Upper lobe of left lung (tissue), 6 donors: Measurements from ENCODE around the gene KRT32. TPM values are rescaled to one million over a fixed set of nuclear protein-coding genes. Genes with fewer than 3 reads are reported as not detected.

Source experiments
- ATAC-seq, 2 donors: fragments of 200-7000 bp; cut with Tn5 transposase; one replicate each; pipeline ENCODE4 v1.9.1; 2022; ENCODE audit warnings: mild to moderate bottlenecking in 2 of 2, moderate library complexity in 2 of 2; ENCODE audit not compliant: low FRiP score in 2 of 2
- DNase-seq, 2 donors: peaks; one replicate each; pipeline ENCODE4 v3.0.0-alpha.2; 2019 to 2020
- H3K27ac ChIP-seq, 4 donors: fragments of 200-600 bp; sonication (generic); one replicate each; pipeline ENCODE4 v1.5.1; 2016 to 2019
- H3K27me3 ChIP-seq, 4 donors: fragments of 200-600 bp; sonication (generic); one replicate each; pipeline ENCODE4 v1.5.1; 2017 to 2019
- H3K36me3 ChIP-seq, 4 donors: fragments of 200-600 bp; sonication (generic); one replicate each; pipeline ENCODE4 v1.5.1; 2016 to 2019
- H3K4me1 ChIP-seq, 4 donors: fragments of 200-600 bp; sonication (generic); one replicate each; pipeline ENCODE4 v1.5.1; 2018 to 2019
- H3K4me3 ChIP-seq, 4 donors: fragments of 200-600 bp; sonication (generic); one replicate each; pipeline ENCODE4 v1.5.1; 2017 to 2019; ENCODE audit warnings: mild to moderate bottlenecking in 2 of 4, moderate library complexity in 1 of 4
- H3K9me3 ChIP-seq, 4 donors: fragments of 200-600 bp; sonication (generic); one replicate each; pipeline ENCODE4 v1.5.1; 2018 to 2019
- EP300 ChIP-seq, 4 donors: sonication (generic); formaldehyde crosslinking; IDR thresholded peaks; one replicate each; pipeline ENCODE4 v1.5.1; 2017; ENCODE audit warnings: antibody characterized with exemption in 4 of 4, control low read depth in 2 of 4
- POLR2A ChIP-seq, 4 donors: fragments of 450-650 bp; IDR thresholded peaks; one replicate each; pipeline ENCODE4 v1.5.1; 2016 to 2017; ENCODE audit warnings: antibody characterized with exemption in 4 of 4, mild to moderate bottlenecking in 2 of 4
- POLR2AphosphoS5 ChIP-seq, 2 donors: sonication (generic); formaldehyde crosslinking; IDR thresholded peaks; one replicate each; pipeline ENCODE4 v1.5.1; 2017; ENCODE audit warnings: antibody characterized with exemption in 2 of 2
- WGBS, 2 donors: methylation state at CpG; one replicate each; pipeline ENCODE4 v1.1.5; 2017 to 2018; 5-methylcytosine and 5-hydroxymethylcytosine counted together
- total RNA-seq, 6 donors: library from RNA; depleted of rRNA in 4 of 6; stranded (reverse); fragments of >200 nt in 4 of 6; gene quantifications; one replicate each; pipeline versions ENCODE4 v1.1.0 to v1.2.1, GENCODE V29; 2016 to 2021
- TF ChIP-seq, protein P1 (sequence below), 6 experiments: fragments of 450-650 bp in 4 of 6; fragments of 200-600 bp in 2 of 6; sonication (generic) in 2 of 6; IDR thresholded peaks; one replicate each; pipeline ENCODE4 v1.5.1; 2016 to 2019; ENCODE audit warnings: antibody characterized with exemption in 6 of 6
- donor health status: DM: no; HTN: no; CAD: no; lungs with moderate emphysema.
- donor health status: DM: no; HTN: yes; CAD: no; lungs with severe emphysema.

KRT32 gene
- total RNA-seq, 6 donors from 2014 or later, result not detected

GRCh38 chr17:41464682-41465081, 2.5 kb downstream of the KRT32 start:
- Histone ChIP-seq H3K4me3 (no peak overlapping the region), H3K9me3 (no peaks in the 10 kb centered on the region), H3K27me3 (no peaks in the 10 kb centered on the region), H3K36me3 (no peaks in the 10 kb centered on the region), H3K27ac (no peak overlapping the region), H3K4me1 (peaks cover 0 to 13% (median 5%) of the 10 kb centered on the region in 4 donors)
- DNase-seq (peak in 1 of 2 donors; percentile 89), ATAC-seq (peak; percentile 75 to 81)
- 35 to 45% methylated on average over 6 of the region's 6 CpGs for WGBS, 2 donors
- TF ChIP-seq, protein P1, sequence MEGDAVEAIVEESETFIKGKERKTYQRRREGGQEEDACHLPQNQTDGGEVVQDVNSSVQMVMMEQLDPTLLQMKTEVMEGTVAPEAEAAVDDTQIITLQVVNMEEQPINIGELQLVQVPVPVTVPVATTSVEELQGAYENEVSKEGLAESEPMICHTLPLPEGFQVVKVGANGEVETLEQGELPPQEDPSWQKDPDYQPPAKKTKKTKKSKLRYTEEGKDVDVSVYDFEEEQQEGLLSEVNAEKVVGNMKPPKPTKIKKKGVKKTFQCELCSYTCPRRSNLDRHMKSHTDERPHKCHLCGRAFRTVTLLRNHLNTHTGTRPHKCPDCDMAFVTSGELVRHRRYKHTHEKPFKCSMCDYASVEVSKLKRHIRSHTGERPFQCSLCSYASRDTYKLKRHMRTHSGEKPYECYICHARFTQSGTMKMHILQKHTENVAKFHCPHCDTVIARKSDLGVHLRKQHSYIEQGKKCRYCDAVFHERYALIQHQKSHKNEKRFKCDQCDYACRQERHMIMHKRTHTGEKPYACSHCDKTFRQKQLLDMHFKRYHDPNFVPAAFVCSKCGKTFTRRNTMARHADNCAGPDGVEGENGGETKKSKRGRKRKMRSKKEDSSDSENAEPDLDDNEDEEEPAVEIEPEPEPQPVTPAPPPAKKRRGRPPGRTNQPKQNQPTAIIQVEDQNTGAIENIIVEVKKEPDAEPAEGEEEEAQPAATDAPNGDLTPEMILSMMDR (IDR thresholded peaks at IDR 0.05), result no peak
- peak in 1 of 4 donors; percentile 50 for TF ChIP-seq EP300 (IDR thresholded peaks at IDR 0.05)
- no peak for TF ChIP-seq POLR2A (IDR thresholded peaks at IDR 0.05)

- Histone ChIP-seq H3K4me3 (no peak overlapping the region), H3K27ac (no peak overlapping the region), H3K4me1 (peaks cover 0 to 13% (median 5%) of the 10 kb centered on the region in 4 donors), H3K27me3 (no peaks in the 10 kb centered on the region), H3K9me3 (no peaks in the 10 kb centered on the region), H3K36me3 (no peaks in the 10 kb centered on the region)
- ATAC-seq (no peak), DNase-seq (no peak)
- TF ChIP-seq POLR2AphosphoS5 (IDR thresholded peaks at IDR 0.05), result no peak
- TF ChIP-seq POLR2A (IDR thresholded peaks at IDR 0.05), result no peak
- TF ChIP-seq, protein P1 (IDR thresholded peaks at IDR 0.05), result no peak
- no peak for TF ChIP-seq EP300 (IDR thresholded peaks at IDR 0.05)
- 88 to 92% methylated on average over 10 to 11 of the region's 11 CpGs for WGBS, 2 donors
Observed at GRCh38 chr17:41464173-41464572, 3.0 kb downstream of the KRT32 start.

- H3K9me3 ChIP-seq, result no peaks in the 10 kb centered on the region
- 87 to 95% methylated on average over 3 to 8 of the region's 8 CpGs for WGBS, 2 donors
- H3K4me1 ChIP-seq, result peaks cover 0 to 13% (median 5%) of the 10 kb centered on the region in 4 donors
- TF ChIP-seq POLR2A (IDR thresholded peaks at IDR 0.05) (no peak), EP300 (IDR thresholded peaks at IDR 0.05) (no peak), POLR2AphosphoS5 (IDR thresholded peaks at IDR 0.05) (no peak)
- TF ChIP-seq, protein P1 (IDR thresholded peaks at IDR 0.05), result no peak
- H3K27me3 ChIP-seq, result no peaks in the 10 kb centered on the region
- no peak overlapping the region for H3K4me3 ChIP-seq
- no peak for ATAC-seq
- no peak overlapping the region for H3K27ac ChIP-seq
- H3K36me3 ChIP-seq, result no peaks in the 10 kb centered on the region
- no peak for DNase-seq
Observed at GRCh38 chr17:41463746-41464145, 3.4 kb downstream of the KRT32 start.

GRCh38 chr17:41462705-41463104, 4.5 kb downstream of the KRT32 start:
- no peaks in the 10 kb centered on the region for H3K27me3 ChIP-seq
- ATAC-seq, result no peak
- H3K4me3 ChIP-seq, result no peak overlapping the region
- H3K27ac ChIP-seq, result no peak overlapping the region
- H3K36me3 ChIP-seq, result no peaks in the 10 kb centered on the region
- no peaks in the 10 kb centered on the region for H3K9me3 ChIP-seq
- 77 to 80% methylated on average over 15 of the region's 15 CpGs for WGBS, 2 donors
- DNase-seq, result peak in 1 of 2 donors; percentile 54
- TF ChIP-seq, protein P1 (IDR thresholded peaks at IDR 0.05), result no peak
- no peak for TF ChIP-seq POLR2AphosphoS5 (IDR thresholded peaks at IDR 0.05)
- TF ChIP-seq POLR2A (IDR thresholded peaks at IDR 0.05), result no peak
- TF ChIP-seq EP300 (IDR thresholded peaks at IDR 0.05), result no peak
- H3K4me1 ChIP-seq, result peaks cover 0 to 13% (median 5%) of the 10 kb centered on the region in 4 donors

DNA sequence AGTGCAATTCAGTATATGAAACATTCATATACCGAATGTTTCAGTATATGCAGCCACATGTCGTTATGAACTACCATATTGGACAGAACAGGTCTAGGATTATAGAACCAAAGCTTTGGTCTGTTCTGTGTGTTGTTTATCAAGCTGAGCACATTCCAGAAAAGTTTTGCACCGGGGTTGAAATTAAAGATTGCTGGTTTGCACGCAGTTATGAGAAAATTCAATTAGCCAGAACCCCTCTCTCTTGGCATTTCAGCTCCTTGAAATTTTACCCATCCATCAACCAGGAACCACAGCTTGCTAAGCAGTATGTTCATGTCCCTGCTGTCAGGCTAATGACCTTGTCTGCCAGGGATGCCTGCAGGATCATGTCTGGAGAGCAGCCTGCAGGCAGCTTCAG, 9.5 kb downstream of the KRT32 start:
- H3K4me3 ChIP-seq, result no peak overlapping the region
- H3K4me1 ChIP-seq, result no peaks in the 10 kb centered on the region
- no peaks in the 10 kb centered on the region for H3K9me3 ChIP-seq
- 86 to 87% methylated on average over 4 of the region's 4 CpGs for whole genome bisulfite sequencing, 2 donors
- no peaks in the 10 kb centered on the region for H3K36me3 ChIP-seq
- no peak overlapping the region for H3K27ac ChIP-seq
- TF ChIP-seq EP300 (IDR thresholded peaks at IDR 0.05), result no peak
- no peak for TF ChIP-seq POLR2A (IDR thresholded peaks at IDR 0.05)
- TF ChIP-seq, protein P1 (IDR thresholded peaks at IDR 0.05), result no peak
- TF ChIP-seq POLR2AphosphoS5 (IDR thresholded peaks at IDR 0.05), result no peak
- ATAC-seq (no peak), DNase-seq (no peak)
- no peaks in the 10 kb centered on the region for H3K27me3 ChIP-seq
